HCT116 (cell line): ENCODE measurements around the gene LRSAM1.

Experiments
- EGR1 ChIP-seq: IDR thresholded peaks from 2 replicates; pipeline ENCODE4 v1.6.1; 2012; ENCODE audit warnings: low read depth
- FOSL1 ChIP-seq: IDR thresholded peaks from 2 replicates; pipeline ENCODE4 v1.6.1; 2012; ENCODE audit warnings: low read depth
- POLR2A ChIP-seq: IDR thresholded peaks from 2 replicates; pipeline ENCODE4 v1.7.0; 2011; ENCODE audit warnings: borderline replicate concordance; ENCODE audit not compliant: insufficient read depth, insufficient read length; ENCODE audit errors: extremely low read depth
- POLR2AphosphoS5 ChIP-seq: IDR thresholded peaks from 2 replicates; pipeline ENCODE4 v1.6.1; 2011; ENCODE audit warnings: mild to moderate bottlenecking, low read depth, low read length, moderate library complexity
- SP1 ChIP-seq: IDR thresholded peaks from 2 replicates; pipeline ENCODE4 v1.6.1; 2012; ENCODE audit warnings: low read depth
- YY1 ChIP-seq: IDR thresholded peaks from 2 replicates; pipeline ENCODE4 v1.6.1; 2011; ENCODE audit warnings: low read length, low read depth, moderate library complexity, mild to moderate bottlenecking; ENCODE audit not compliant: insufficient replicate concordance; ENCODE audit errors: extremely low read depth
- ZFX ChIP-seq: fragments of 450-650 bp; IDR thresholded peaks from 2 replicates; pipeline ENCODE4 v1.6.1; 2017
- TF ChIP-seq, protein P1 (sequence below), 3 experiments: fragments of 200-600 bp in 1 of 3; sonication (generic) in 1 of 3; IDR thresholded peaks in 2 of 3; conservative IDR thresholded peaks in 1 of 3; 2 replicates each; pipeline ENCODE4 v1.5.1; 2012 to 2017; ENCODE audit warnings: low read depth in 2 of 3, low read length in 2 of 3, antibody characterized with exemption in 1 of 3, borderline replicate concordance in 1 of 3, control low read depth in 1 of 3, mild to moderate bottlenecking in 1 of 3, mixed read lengths in 1 of 3, mixed run types in 1 of 3, moderate library complexity in 1 of 3; ENCODE audit not compliant: insufficient read depth in 1 of 3
- TF ChIP-seq, protein P2 (sequence below): IDR thresholded peaks from 2 replicates; pipeline ENCODE4 v1.6.1; 2012

DNA sequence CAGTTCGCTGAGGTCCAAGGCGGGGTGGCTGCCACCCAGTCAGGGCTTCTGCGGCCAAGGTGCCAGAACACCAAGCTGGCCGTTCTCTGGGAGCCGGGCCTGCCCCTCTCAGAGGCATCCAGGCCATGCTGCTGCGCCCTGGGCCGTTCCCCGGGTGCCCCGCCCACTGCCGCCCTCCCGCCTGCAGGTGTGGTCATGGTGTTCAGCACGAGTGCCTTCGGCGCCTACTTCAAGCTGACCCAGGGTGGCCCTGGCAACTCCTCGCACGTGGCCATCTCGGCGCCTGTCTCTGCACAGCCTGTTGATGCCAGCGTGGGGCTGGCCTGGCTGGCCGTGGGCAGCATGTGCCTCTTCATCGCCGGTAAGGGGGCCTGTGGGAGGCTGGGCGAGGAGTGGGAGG is 46.7 kb upstream of the LRSAM1 start:
- no peak for TF ChIP-seq POLR2AphosphoS5
- TF ChIP-seq, protein P1, sequence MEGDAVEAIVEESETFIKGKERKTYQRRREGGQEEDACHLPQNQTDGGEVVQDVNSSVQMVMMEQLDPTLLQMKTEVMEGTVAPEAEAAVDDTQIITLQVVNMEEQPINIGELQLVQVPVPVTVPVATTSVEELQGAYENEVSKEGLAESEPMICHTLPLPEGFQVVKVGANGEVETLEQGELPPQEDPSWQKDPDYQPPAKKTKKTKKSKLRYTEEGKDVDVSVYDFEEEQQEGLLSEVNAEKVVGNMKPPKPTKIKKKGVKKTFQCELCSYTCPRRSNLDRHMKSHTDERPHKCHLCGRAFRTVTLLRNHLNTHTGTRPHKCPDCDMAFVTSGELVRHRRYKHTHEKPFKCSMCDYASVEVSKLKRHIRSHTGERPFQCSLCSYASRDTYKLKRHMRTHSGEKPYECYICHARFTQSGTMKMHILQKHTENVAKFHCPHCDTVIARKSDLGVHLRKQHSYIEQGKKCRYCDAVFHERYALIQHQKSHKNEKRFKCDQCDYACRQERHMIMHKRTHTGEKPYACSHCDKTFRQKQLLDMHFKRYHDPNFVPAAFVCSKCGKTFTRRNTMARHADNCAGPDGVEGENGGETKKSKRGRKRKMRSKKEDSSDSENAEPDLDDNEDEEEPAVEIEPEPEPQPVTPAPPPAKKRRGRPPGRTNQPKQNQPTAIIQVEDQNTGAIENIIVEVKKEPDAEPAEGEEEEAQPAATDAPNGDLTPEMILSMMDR (IDR thresholded peaks at IDR 0.05 in 2 of 3, conservative IDR thresholded peaks at IDR 0.05 in 1 of 3; ENCODE audit: borderline replicate concordance in 1 of 3, insufficient read depth in 1 of 3, low read depth in 2 of 3, low read length in 2 of 3), result no peak
- no peak for TF ChIP-seq ZFX
- TF ChIP-seq, protein P2, sequence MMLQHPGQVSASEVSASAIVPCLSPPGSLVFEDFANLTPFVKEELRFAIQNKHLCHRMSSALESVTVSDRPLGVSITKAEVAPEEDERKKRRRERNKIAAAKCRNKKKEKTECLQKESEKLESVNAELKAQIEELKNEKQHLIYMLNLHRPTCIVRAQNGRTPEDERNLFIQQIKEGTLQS, result no peak
- no peak for TF ChIP-seq SP1
- TF ChIP-seq EGR1, result no peak
- no peak for TF ChIP-seq POLR2A
- no peak for TF ChIP-seq YY1
- TF ChIP-seq FOSL1, result no peak
